ENCODE measurements around the gene CDKN1C. TPM values are rescaled to one million over a fixed set of nuclear protein-coding genes. Genes with fewer than 3 reads are reported as not detected.

Gene CDKN1C
- total RNA-seq, 1 experiment from 2014 or later, result 15.4 TPM

DNA sequence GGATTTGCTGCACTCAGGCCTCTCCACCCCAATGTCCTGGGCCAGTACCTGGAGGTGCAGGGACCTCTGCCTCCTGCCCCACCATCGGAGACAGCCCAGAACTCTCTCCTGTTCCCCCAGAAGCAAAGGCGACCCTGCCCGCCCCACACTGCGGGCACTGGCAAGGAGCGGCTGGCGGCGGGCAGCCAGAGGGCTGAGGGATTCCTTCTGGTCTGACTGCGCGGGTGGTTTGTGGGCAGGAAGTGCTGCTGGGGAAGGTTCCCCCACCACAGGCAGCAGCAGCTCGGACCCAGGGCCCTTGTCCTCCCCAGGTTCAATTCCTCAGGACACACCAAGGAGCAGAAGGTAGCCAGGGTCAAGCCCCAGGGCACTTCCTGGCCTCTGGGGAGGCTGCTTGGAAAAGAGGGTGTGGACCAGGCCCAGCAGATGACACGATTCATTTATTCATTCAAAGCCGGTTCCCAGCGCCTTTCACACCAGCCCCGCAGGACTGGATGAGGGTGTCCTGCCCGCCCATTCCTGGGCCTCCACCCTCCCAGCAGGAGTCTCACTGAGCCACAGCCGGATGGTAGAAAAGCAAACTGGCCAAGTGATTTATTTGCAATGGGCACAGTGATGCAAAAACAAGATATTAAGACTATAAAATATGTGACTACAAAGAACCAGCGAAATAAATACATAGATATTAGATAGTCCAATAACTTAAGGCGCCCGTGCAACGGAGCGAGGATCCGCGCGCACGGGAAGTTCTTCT, 42.5 kb upstream of the CDKN1C start:
- H4K20me1 ChIP-seq (ENCODE audit: control insufficient read depth, insufficient read depth, insufficient read length), result no peaks in the 10 kb centered on the region
- no peak overlapping the region for H3K56ac ChIP-seq (ENCODE audit: insufficient read length, low read depth, low read length)
- H3K23me2 ChIP-seq (ENCODE audit: insufficient read length, low read depth, low read length, poor library complexity, severe bottlenecking), result peaks cover 10% of the 10 kb centered on the region
- H3K4ac ChIP-seq (ENCODE audit: low read depth, low read length), result no peak overlapping the region
- H4K91ac ChIP-seq (ENCODE audit: insufficient read length, low read depth, low read length), result no peak overlapping the region
- no peak overlapping the region for H2AFZ ChIP-seq (ENCODE audit: low read length)
- no peak overlapping the region for H2BK12ac ChIP-seq (ENCODE audit: insufficient read length, low read depth, low read length)
- no peak overlapping the region for H4K8ac ChIP-seq (replicated peaks; ENCODE audit: insufficient read length, low read depth, low read length)
- no peak overlapping the region for H3K18ac ChIP-seq (ENCODE audit: insufficient read length, low read depth, low read length)
- peak overlapping the region; percentile 79 for H3K4me2 ChIP-seq (ENCODE audit: insufficient read depth, insufficient read length, low read length)
- no peak overlapping the region for H2BK15ac ChIP-seq (ENCODE audit: low read depth, low read length)
- H3K4me1 ChIP-seq (ENCODE audit: insufficient read depth, low read length), result no peaks in the 10 kb centered on the region
- no peak overlapping the region for H4K5ac ChIP-seq (ENCODE audit: insufficient read length, low read depth, low read length)
- DNase-seq, result no peak
- H3K27me3 ChIP-seq (ENCODE audit: insufficient read depth, low read length), result peaks cover 18% of the 10 kb centered on the region; the same call in 1 of the 2 replicates
- H3K9me3 Mint-ChIP-seq, result peaks cover 0 to 2% of the 10 kb centered on the region in 2 experiments; a peak in 3 of 5 replicates
- H3K23ac ChIP-seq (ENCODE audit: insufficient read length, low read depth, low read length), result no peak overlapping the region
- no CpG with 5 or more reads among the region's 25 CpGs for WGBS (ENCODE audit: extremely low coverage, insufficient read length, low lambda C conversion rate)
- H3K4me3 Mint-ChIP-seq, result peak overlapping the region; percentile 79 to 89
- no peak overlapping the region for H2AK5ac ChIP-seq (ENCODE audit: insufficient read length, low read length)
- no peaks in the 10 kb centered on the region for H3K79me1 ChIP-seq (ENCODE audit: insufficient read depth, low read depth, low read length, poor library complexity, severe bottlenecking)
- peaks cover 6 to 8% of the 10 kb centered on the region in 2 experiments for H3K4me1 Mint-ChIP-seq
- TF ChIP-seq, protein P1, sequence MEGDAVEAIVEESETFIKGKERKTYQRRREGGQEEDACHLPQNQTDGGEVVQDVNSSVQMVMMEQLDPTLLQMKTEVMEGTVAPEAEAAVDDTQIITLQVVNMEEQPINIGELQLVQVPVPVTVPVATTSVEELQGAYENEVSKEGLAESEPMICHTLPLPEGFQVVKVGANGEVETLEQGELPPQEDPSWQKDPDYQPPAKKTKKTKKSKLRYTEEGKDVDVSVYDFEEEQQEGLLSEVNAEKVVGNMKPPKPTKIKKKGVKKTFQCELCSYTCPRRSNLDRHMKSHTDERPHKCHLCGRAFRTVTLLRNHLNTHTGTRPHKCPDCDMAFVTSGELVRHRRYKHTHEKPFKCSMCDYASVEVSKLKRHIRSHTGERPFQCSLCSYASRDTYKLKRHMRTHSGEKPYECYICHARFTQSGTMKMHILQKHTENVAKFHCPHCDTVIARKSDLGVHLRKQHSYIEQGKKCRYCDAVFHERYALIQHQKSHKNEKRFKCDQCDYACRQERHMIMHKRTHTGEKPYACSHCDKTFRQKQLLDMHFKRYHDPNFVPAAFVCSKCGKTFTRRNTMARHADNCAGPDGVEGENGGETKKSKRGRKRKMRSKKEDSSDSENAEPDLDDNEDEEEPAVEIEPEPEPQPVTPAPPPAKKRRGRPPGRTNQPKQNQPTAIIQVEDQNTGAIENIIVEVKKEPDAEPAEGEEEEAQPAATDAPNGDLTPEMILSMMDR (conservative IDR thresholded peaks at IDR 0.05), result no peak
- H3T11ph ChIP-seq (ENCODE audit: low read length), result no peak overlapping the region
- H2BK5ac ChIP-seq (ENCODE audit: insufficient read length, low read length), result no peak overlapping the region
- H3K14ac ChIP-seq (ENCODE audit: insufficient read depth, low read length), result no peak overlapping the region
- H2BK20ac ChIP-seq (ENCODE audit: low read depth, low read length, poor library complexity, severe bottlenecking), result no peak overlapping the region
- H2BK120ac ChIP-seq (ENCODE audit: low read depth, low read length, poor library complexity, severe bottlenecking), result no peak overlapping the region
- no peaks in the 10 kb centered on the region for H3K9me3 ChIP-seq (ENCODE audit: control insufficient read depth, low read depth, low read length)
- H3K79me2 ChIP-seq (ENCODE audit: insufficient read depth, low read length), result no peaks in the 10 kb centered on the region
- H3K9ac ChIP-seq (ENCODE audit: extremely low read depth, insufficient read length, low read length), result no peak overlapping the region
- peaks cover 37% of the 10 kb centered on the region for H3K27me3 Mint-ChIP-seq (ENCODE audit: low read depth)
- H3K27ac ChIP-seq (ENCODE audit: insufficient read length, low read depth, low read length), result no peak overlapping the region
- peaks cover 0 to 5% (median 0%) of the 10 kb centered on the region in 3 experiments; a peak in 1 of 7 replicates for H3K36me3 Mint-ChIP-seq (ENCODE audit: insufficient read depth in 1 of 3, low read depth in 3 of 3)
- no peak overlapping the region for H3K27ac Mint-ChIP-seq
